HEK293T (cell line): ENCODE results near the gene HMX1.

Experiments
- CTCF ChIA-PET: fragments of 350-600 bp; formaldehyde crosslinking; extraction: SDS; loops from one replicate; lab custom pipeline; 2021; ENCODE audit warnings: antibody characterized with exemption, inconsistent platforms; lab: Yijun Ruan, JAX
- POLR2A ChIA-PET: fragments of 350-600 bp; formaldehyde crosslinking; extraction: SDS; loops from one replicate; lab custom pipeline; 2020; ENCODE audit warnings: antibody characterized with exemption, inconsistent platforms; lab: Yijun Ruan, JAX
- DNase-seq: peaks from one replicate; pipeline ENCODE4 v3.0.0; 2012; ENCODE audit warnings: mixed read lengths; ENCODE audit errors: extremely low spot score
- ARNT ChIP-seq: fragments of 450-650 bp; IDR thresholded peaks from 2 replicates; pipeline ENCODE4 v1.6.1; 2017; ENCODE audit warnings: mild to moderate bottlenecking
- BHLHE40 ChIP-seq: fragments of 450-650 bp; IDR thresholded peaks from 2 replicates; pipeline ENCODE4 v1.6.1; 2016; ENCODE audit warnings: mild to moderate bottlenecking, moderate library complexity, borderline replicate concordance
- CTBP1 ChIP-seq: fragments of 450-650 bp; IDR thresholded peaks from 2 replicates; pipeline ENCODE4 v1.6.1; 2016; ENCODE audit warnings: borderline replicate concordance
- ELF4 ChIP-seq: fragments of 450-650 bp; IDR thresholded peaks from 2 replicates; pipeline ENCODE4 v1.6.1; 2017; ENCODE audit warnings: antibody characterized with exemption
- FOXA1 ChIP-seq: fragments of 450-650 bp; IDR thresholded peaks from 2 replicates; pipeline ENCODE4 v1.6.1; 2016; ENCODE audit warnings: mild to moderate bottlenecking
- FOXK2 ChIP-seq: fragments of 450-650 bp; IDR thresholded peaks from 2 replicates; pipeline ENCODE4 v1.6.1; 2016; ENCODE audit warnings: mild to moderate bottlenecking
- FOXM1 ChIP-seq: fragments of 450-650 bp; IDR thresholded peaks from 2 replicates; pipeline ENCODE4 v1.6.1; 2017; ENCODE audit warnings: mild to moderate bottlenecking, borderline replicate concordance
- HDGF ChIP-seq: fragments of 450-650 bp; IDR thresholded peaks from 2 replicates; pipeline ENCODE4 v1.6.1; 2017; ENCODE audit warnings: antibody characterized with exemption, borderline replicate concordance
- L3MBTL2 ChIP-seq: fragments of 450-650 bp; conservative IDR thresholded peaks from 2 replicates; pipeline ENCODE4 v1.6.1; 2016; ENCODE audit warnings: mild to moderate bottlenecking
- LEF1 ChIP-seq: fragments of 450-650 bp; IDR thresholded peaks from 2 replicates; pipeline ENCODE4 v1.6.1; 2017; ENCODE audit warnings: mild to moderate bottlenecking, borderline replicate concordance
- NFRKB ChIP-seq: fragments of 450-650 bp; IDR thresholded peaks from 2 replicates; pipeline ENCODE4 v1.6.1; 2016; ENCODE audit warnings: mild to moderate bottlenecking, moderate library complexity
- SP1 ChIP-seq: fragments of 450-650 bp; IDR thresholded peaks from 2 replicates; pipeline ENCODE4 v1.6.1; 2017
- SUZ12 ChIP-seq: fragments of 450-650 bp; IDR thresholded peaks from 2 replicates; pipeline ENCODE4 v1.6.1; 2016; ENCODE audit warnings: mild to moderate bottlenecking
- TARDBP ChIP-seq: fragments of 450-650 bp; IDR thresholded peaks from 2 replicates; pipeline ENCODE4 v1.6.1; 2016
- ZNF384 ChIP-seq: fragments of 450-650 bp; IDR thresholded peaks from 2 replicates; pipeline ENCODE4 v1.6.1; 2016
- TF ChIP-seq, protein P1 (sequence below): fragments of 450-650 bp; IDR thresholded peaks from 2 replicates; pipeline ENCODE4 v1.6.1; 2016

HMX1 gene

GRCh38 chr4:8891646-8892555, 20.3 kb upstream of the HMX1 start:
- ChIA-PET CTCF (no interaction called here), POLR2A (no interaction called here)
- no peak for TF ChIP-seq TARDBP
- no peak for TF ChIP-seq HDGF
- no peak for TF ChIP-seq FOXM1
- TF ChIP-seq ARNT: no peak
- no peak for TF ChIP-seq ELF4
- no peak for TF ChIP-seq FOXA1
- TF ChIP-seq FOXK2: no peak
- TF ChIP-seq, protein P1, sequence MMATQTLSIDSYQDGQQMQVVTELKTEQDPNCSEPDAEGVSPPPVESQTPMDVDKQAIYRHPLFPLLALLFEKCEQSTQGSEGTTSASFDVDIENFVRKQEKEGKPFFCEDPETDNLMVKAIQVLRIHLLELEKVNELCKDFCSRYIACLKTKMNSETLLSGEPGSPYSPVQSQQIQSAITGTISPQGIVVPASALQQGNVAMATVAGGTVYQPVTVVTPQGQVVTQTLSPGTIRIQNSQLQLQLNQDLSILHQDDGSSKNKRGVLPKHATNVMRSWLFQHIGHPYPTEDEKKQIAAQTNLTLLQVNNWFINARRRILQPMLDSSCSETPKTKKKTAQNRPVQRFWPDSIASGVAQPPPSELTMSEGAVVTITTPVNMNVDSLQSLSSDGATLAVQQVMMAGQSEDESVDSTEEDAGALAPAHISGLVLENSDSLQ: no peak
- TF ChIP-seq SP1: no peak
- TF ChIP-seq NFRKB: no peak
- TF ChIP-seq L3MBTL2: no peak
- no peak for TF ChIP-seq BHLHE40
- TF ChIP-seq SUZ12: no peak
- TF ChIP-seq LEF1: no peak
- TF ChIP-seq CTBP1: no peak
- no peak for TF ChIP-seq ZNF384
- no peak for DNase-seq

- DNase-seq: no peak
- POLR2A ChIA-PET: no interaction called here
- TF ChIP-seq NFRKB: no peak
- TF ChIP-seq TARDBP: no peak
- TF ChIP-seq, protein P1: no peak
- TF ChIP-seq CTBP1: no peak
- TF ChIP-seq L3MBTL2: no peak
- no peak for TF ChIP-seq SUZ12
- TF ChIP-seq ARNT: no peak
- TF ChIP-seq LEF1: no peak
- no peak for TF ChIP-seq HDGF
- TF ChIP-seq ELF4: no peak
- TF ChIP-seq BHLHE40: no peak
- TF ChIP-seq FOXM1: no peak
- CTCF ChIA-PET: no interaction called here
These were observed 19.6 kb upstream of the HMX1 start for GRCh38 chr4:8891255-8891645.

DNA sequence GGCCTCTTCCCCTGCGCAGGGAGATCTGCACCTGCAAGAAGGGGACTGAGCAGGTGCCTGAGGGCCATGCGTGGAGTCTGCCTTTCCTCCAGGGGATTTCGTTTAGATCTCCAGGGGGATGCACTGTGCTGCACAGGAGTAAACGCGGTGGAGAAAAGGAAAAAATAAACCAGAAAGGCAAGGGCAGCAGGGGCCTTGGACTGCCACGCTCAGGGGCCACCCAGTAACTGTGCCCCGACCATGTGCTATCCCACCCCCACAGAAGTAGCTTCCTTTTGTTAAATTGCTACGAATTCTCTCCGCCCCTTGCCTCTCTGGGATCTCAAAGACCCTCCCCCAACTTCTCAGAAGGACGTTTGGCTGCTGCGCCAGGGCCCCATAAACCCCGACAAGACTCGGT, 17.2 kb upstream of the HMX1 start:
- TF ChIP-seq SP1: no peak
- no peak for TF ChIP-seq NFRKB
- TF ChIP-seq LEF1: no peak
- TF ChIP-seq CTBP1: no peak
- no peak for TF ChIP-seq FOXA1
- TF ChIP-seq BHLHE40: no peak
- TF ChIP-seq, protein P1: no peak
- TF ChIP-seq ZNF384: no peak
- no peak for TF ChIP-seq L3MBTL2
- no peak for TF ChIP-seq TARDBP
- no peak for TF ChIP-seq SUZ12
- no peak for TF ChIP-seq HDGF
- no peak for TF ChIP-seq ARNT
- TF ChIP-seq ELF4: no peak
- no peak for TF ChIP-seq FOXK2
- ChIA-PET CTCF (interaction anchor here (1.6 kb wide), 1 partner anchor 201 kb away, joined by 4 read pairs; no protein-coding TSS in a partner anchor), POLR2A (no interaction called here)
- no peak for DNase-seq

- DNase-seq: no peak
- no peak for TF ChIP-seq FOXA1
- no peak for TF ChIP-seq HDGF
- no peak for TF ChIP-seq NFRKB
- ChIA-PET POLR2A (no interaction called here), CTCF (interaction anchor here (0.7 to 2.6 kb wide), 3 partner anchors 31 to 198 kb away, joined by 3 to 13 read pairs (median 5); no protein-coding TSS in a partner anchor)
These were observed 15.2 kb upstream of the HMX1 start for GRCh38 chr4:8886612-8887406.

DNA sequence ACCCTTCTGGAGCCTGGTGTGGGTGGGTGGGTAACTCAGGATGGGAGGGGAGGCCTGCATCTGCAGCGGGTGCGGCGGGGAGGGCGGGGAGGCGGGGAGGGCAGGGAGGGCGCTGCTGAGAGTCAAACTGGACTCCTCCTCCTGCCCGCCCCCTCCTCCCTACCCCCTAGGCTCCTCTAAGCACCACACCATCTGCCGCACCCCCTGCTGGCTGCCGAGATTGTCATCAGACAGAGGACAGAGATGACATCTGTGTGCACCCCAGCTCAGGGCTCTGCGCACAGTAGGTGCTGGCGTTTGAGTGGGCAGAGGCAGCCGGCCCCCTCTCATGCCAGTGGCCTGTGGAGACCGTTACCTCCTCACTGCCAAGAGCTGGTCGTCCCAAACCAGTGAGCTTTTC, 10.6 kb upstream of the HMX1 start:
- DNase-seq: no peak
- CTCF ChIA-PET: no interaction called here
- TF ChIP-seq ZNF384: no peak
- no peak for TF ChIP-seq BHLHE40
- TF ChIP-seq NFRKB: no peak
- TF ChIP-seq FOXK2: no peak
- no peak for TF ChIP-seq SUZ12
- POLR2A ChIA-PET: no interaction called here

DNA sequence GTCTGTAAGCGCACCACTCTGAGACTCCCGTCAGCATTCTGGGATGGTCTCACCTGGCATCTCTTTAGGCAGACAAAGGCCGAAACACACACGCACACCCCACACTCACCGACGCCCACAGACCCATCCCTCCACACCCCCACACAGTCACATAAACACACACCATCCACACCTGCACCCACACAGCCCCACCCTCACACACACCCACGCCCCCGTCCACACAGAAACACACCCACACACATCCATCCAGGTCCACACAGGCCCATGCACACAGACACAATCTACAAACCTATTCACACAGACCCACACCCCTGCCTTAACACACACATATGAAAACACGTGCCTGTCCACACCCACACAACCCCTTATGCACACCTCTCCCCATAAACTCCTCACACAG, 9.2 kb upstream of the HMX1 start:
- no peak for TF ChIP-seq ZNF384
- no peak for TF ChIP-seq NFRKB
- TF ChIP-seq FOXA1: no peak
- no peak for TF ChIP-seq FOXK2
- no peak for TF ChIP-seq HDGF
- ChIA-PET POLR2A (no interaction called here), CTCF (no interaction called here)
- no peak for DNase-seq
